GM12878 (cell line): ENCODE data around the gene ADRA2B. TPM values are rescaled to one million over a fixed set of nuclear protein-coding genes. Genes with fewer than 3 reads are reported as not detected.

Source experiments
- ATAC-seq: fragments of 200-7000 bp; cut with Tn5 transposase; 3 replicates; pipeline ENCODE4 v1.9.1; 2020; ENCODE audit warnings: mild to moderate bottlenecking, moderate library complexity
- BruUV-seq: library from RNA; stranded (reverse); fragments of 400-500 nt; replicated peaks from 2 replicates; lab custom pipeline; 2021; lab: Mats Ljungman, UMichigan
- CTCF ChIA-PET: fragments of 300-600 bp; sonication (Branson Sonifier 250); formaldehyde crosslinking; extraction: SDS; loops from one replicate; lab custom pipeline; 2021; ENCODE audit warnings: inconsistent platforms; lab: Yijun Ruan, JAX
- POLR2A ChIA-PET: fragments of 350-600 bp; formaldehyde crosslinking; extraction: SDS; loops from one replicate; lab custom pipeline; 2021; ENCODE audit warnings: inconsistent platforms; lab: Charles Lee
- RAD21 ChIA-PET: fragments of 300-600 bp; sonication (Branson Sonifier 250); formaldehyde crosslinking; loops from one replicate; lab custom pipeline; 2023; ENCODE audit warnings: antibody characterized with exemption; ENCODE audit not compliant: unreplicated experiment; lab: Charles Lee
- SMC1A ChIA-PET: fragments of 300-600 bp; sonication (Branson Sonifier 250); formaldehyde crosslinking; loops from one replicate; lab custom pipeline; 2023; ENCODE audit not compliant: unreplicated experiment, uncharacterized antibody; lab: Charles Lee
- DNase-seq: peaks from one replicate; pipeline ENCODE4 v3.0.0-alpha.2; 2011; ENCODE audit warnings: low read depth, low spot score
- FAIRE-seq: peaks from 3 replicates; lab custom pipeline; 2011; peaks lifted over from hg19 to GRCh38; lab: Jason Lieb, UNC
- H2AFZ ChIP-seq: 2 replicates; pipeline ENCODE4 v1.6.0; 2011; ENCODE audit warnings: low read depth, low read length, control low read depth; ENCODE audit not compliant: control insufficient read depth
- H3K27ac ChIP-seq: 2 replicates; pipeline ENCODE4 v1.5.1; 2011; ENCODE audit warnings: control low read depth; ENCODE audit not compliant: control insufficient read depth, insufficient read depth
- H3K27me3 ChIP-seq, 2 experiments: replicated peaks in 1 of 2; 2 replicates each; pipeline versions ENCODE4 v1.6.0 to v1.6.1; 2011; ENCODE audit warnings: low read length in 1 of 2; ENCODE audit not compliant: control insufficient read depth in 2 of 2, insufficient read depth in 2 of 2
- H3K36me3 ChIP-seq, 2 experiments: 2 replicates each; pipeline ENCODE4 v1.5.1; 2011; ENCODE audit warnings: low read length in 1 of 2; ENCODE audit not compliant: control insufficient read depth in 2 of 2, insufficient read depth in 2 of 2
- H3K4me1 ChIP-seq: 2 replicates; pipeline ENCODE4 v1.6.1; 2011; ENCODE audit warnings: mild to moderate bottlenecking, low read length, moderate library complexity, mixed read lengths; ENCODE audit not compliant: control insufficient read depth, insufficient read depth
- H3K4me2 ChIP-seq: 2 replicates; pipeline ENCODE4 v1.6.0; 2011; ENCODE audit warnings: control low read depth; ENCODE audit not compliant: control insufficient read depth, insufficient read depth
- H3K4me3 ChIP-seq: fragments of 200-600 bp; sonication (generic); 2 replicates; pipeline ENCODE4 v1.5.1; 2016
- H3K79me2 ChIP-seq: 2 replicates; pipeline ENCODE4 v1.6.0; 2011; ENCODE audit warnings: low read length; ENCODE audit not compliant: control insufficient read depth, insufficient read depth
- H3K9ac ChIP-seq: 2 replicates; pipeline ENCODE4 v1.8.0; 2011; ENCODE audit warnings: low read length, control low read depth, mixed read lengths; ENCODE audit not compliant: control insufficient read depth, insufficient read depth
- H3K9me3 ChIP-seq: replicated peaks from 3 replicates; pipeline ENCODE4 v1.5.1; 2011; ENCODE audit warnings: mild to moderate bottlenecking, low read length; ENCODE audit not compliant: control insufficient read depth, insufficient read depth
- H4K20me1 ChIP-seq: 2 replicates; pipeline ENCODE4 v1.6.0; 2011; ENCODE audit not compliant: control insufficient read depth, insufficient read depth
- CBFB ChIP-seq: IDR thresholded peaks from 2 replicates; pipeline ENCODE4 v1.6.1; 2016; ENCODE audit warnings: antibody characterized with exemption, low read depth
- EZH2 ChIP-seq: IDR thresholded peaks from 2 replicates; pipeline ENCODE4 v1.6.1; 2012; ENCODE audit warnings: low read depth, mild to moderate bottlenecking, control low read depth, inconsistent platforms, low read length, borderline replicate concordance; ENCODE audit not compliant: control insufficient read depth
- NFXL1 ChIP-seq: fragments of 450-650 bp; IDR thresholded peaks from 2 replicates; pipeline ENCODE4 v1.6.1; 2017; ENCODE audit warnings: antibody characterized with exemption, mild to moderate bottlenecking, borderline replicate concordance
- NR2C1 ChIP-seq: fragments of 450-650 bp; IDR thresholded peaks from 2 replicates; pipeline ENCODE4 v1.6.1; 2017; ENCODE audit warnings: antibody characterized with exemption, mild to moderate bottlenecking, moderate library complexity
- SIX5 ChIP-seq: IDR thresholded peaks from 2 replicates; pipeline ENCODE4 v1.6.1; 2011; ENCODE audit warnings: mild to moderate bottlenecking, low read depth, low read length, moderate library complexity; ENCODE audit not compliant: severe bottlenecking
- SPI1 ChIP-seq: IDR thresholded peaks from 2 replicates; pipeline ENCODE4 v1.6.1; 2011; ENCODE audit warnings: low read depth, mild to moderate bottlenecking, low read length, moderate library complexity, borderline replicate concordance; ENCODE audit not compliant: insufficient read depth
- ZNF622 ChIP-seq: fragments of 450-650 bp; IDR thresholded peaks from 2 replicates; pipeline ENCODE4 v1.6.1; 2017; ENCODE audit warnings: mild to moderate bottlenecking, inconsistent platforms
- ZNF687 ChIP-seq: fragments of 450-650 bp; IDR thresholded peaks from 2 replicates; pipeline ENCODE4 v1.6.1; 2017; ENCODE audit warnings: mild to moderate bottlenecking, moderate library complexity
- WGBS: methylation state at CpG from one replicate; pipeline ENCODE4 v1.1.6; 2016; ENCODE audit warnings: low lambda C conversion rate; ENCODE audit not compliant: insufficient replicate concordance, insufficient coverage; ENCODE audit errors: missing lambda C conversion rate; 5-methylcytosine and 5-hydroxymethylcytosine counted together
- in situ Hi-C: fragments of 300-500 bp; cut with MboI; formaldehyde crosslinking; loops from 9 replicates; pipeline ENCODE4 v1.14.3; 2018; ENCODE audit warnings: mixed read lengths
- intact Hi-C: fragments of 100-400 bp; cut with micrococcal nuclease; formaldehyde crosslinking; loops from one replicate; pipeline ENCODE4 v1.14.2; 2022; ENCODE audit not compliant: unreplicated experiment
- polyA plus RNA-seq, 11 experiments: library from polyadenylated mRNA; depleted of rRNA in 4 of 11; unstranded in 6 of 11; stranded (reverse) in 5 of 11; fragments of >200 nt; fragmentation: Nextera tagmentation in 4 of 11; fragmentation: Illumina TruSeq in 1 of 11; extraction: Ambion mirVana in 4 of 11; extraction: Trizol in 1 of 11; gene quantifications; 1 replicate in 1 of 11; 2 replicates in 10 of 11; pipeline versions ENCODE4 v1.2.1 to v1.2.3, GENCODE V29; 2011 to 2016; ENCODE audit warnings: inconsistent platforms in 2 of 11, missing spikeins in 2 of 11, low read depth in 1 of 11
- total RNA-seq, 4 experiments: library from RNA; depleted of rRNA in 3 of 4; stranded (reverse); fragments of >200 nt in 3 of 4; fragmentation: Illumina TruSeq in 1 of 4; extraction: Trizol in 1 of 4; gene quantifications; 2 replicates each; pipeline versions ENCODE4 v1.2.1 to v1.2.3, GENCODE V29; 2013 to 2021

ADRA2B gene
- total and polyA plus RNA-seq, 10 of the 15 experiments (the other 5 are each of a cell fraction or from before 2014, with no cell fraction given) = 0.01 to 0.10 (median 0.04) TPM; not detected in 6

- 15% methylated on average over 12 of the region's 12 CpGs for WGBS
- Histone ChIP-seq H3K9me3 (peaks cover 1% of the 10 kb centered on the region; the same call in 1 of the 3 replicates), H3K36me3 (no peaks in the 10 kb centered on the region), H4K20me1 (no peaks in the 10 kb centered on the region), H3K27me3 (no peaks in the 10 kb centered on the region), H3K27ac (no peak overlapping the region), H3K4me3 (no peak overlapping the region), H3K79me2 (no peaks in the 10 kb centered on the region), H3K4me2 (no peak overlapping the region), H2AFZ (no peak overlapping the region), H3K9ac (no peak overlapping the region), H3K4me1 (no peaks in the 10 kb centered on the region)
- ChIA-PET CTCF (interaction anchor here (0.8 to 1.0 kb wide), 3 partner anchors 17 to 107 kb away, joined by 3 to 6 read pairs (median 3); no protein-coding TSS in a partner anchor), SMC1A (interaction anchor here (0.5 kb wide), 1 partner anchor 266 kb away, joined by 3 read pairs; no protein-coding TSS in a partner anchor), RAD21 (no interaction called here), POLR2A (no interaction called here)
- BruUV-seq = no TSS peak
- intact Hi-C loops = no loop called here
- ATAC-seq = peak; percentile 17
- no peak for DNase-seq
- no peak for FAIRE-seq
- in situ Hi-C loops = no loop called here
- TF ChIP-seq SIX5 (no peak), SPI1 (0 out of 2 replicates have a peak, but pooled peaks have one; percentile 22)
Observed at GRCh38 chr2:96099861-96100798, 16.2 kb downstream of the ADRA2B start.

GRCh38 chr2:96098900-96099590, 17.3 kb downstream of the ADRA2B start:
- ChIA-PET POLR2A (no interaction called here), SMC1A (no interaction called here), CTCF (interaction anchor here (0.8 to 1.8 kb wide), 3 partner anchors 40 to 76 kb away, joined by 3 to 5 read pairs (median 3); partner anchors contain the start of gene ASTL), RAD21 (interaction anchor here (0.9 kb wide), 1 partner anchor 75 kb away, joined by 3 read pairs; no protein-coding TSS in a partner anchor)
- H4K20me1 ChIP-seq = no peaks in the 10 kb centered on the region
- in situ Hi-C loops (no loop called here), intact Hi-C loops (no loop called here)
- H3K9ac ChIP-seq = no peak overlapping the region
- H3K9me3 ChIP-seq = no peaks in the 10 kb centered on the region
- H3K4me1 ChIP-seq = no peaks in the 10 kb centered on the region
- FAIRE-seq (no peak), DNase-seq (no peak), ATAC-seq (no peak)
- no peaks in the 10 kb centered on the region for H3K27me3 ChIP-seq
- 44% methylated on average over 11 of the region's 11 CpGs for WGBS
- H3K79me2 ChIP-seq = no peaks in the 10 kb centered on the region
- no peak overlapping the region for H3K4me3 ChIP-seq
- no peak overlapping the region for H3K27ac ChIP-seq
- H3K36me3 ChIP-seq = no peaks in the 10 kb centered on the region
- H3K4me2 ChIP-seq = no peak overlapping the region
- BruUV-seq = no TSS peak
- no peak overlapping the region for H2AFZ ChIP-seq
- TF ChIP-seq NR2C1 (no peak), NFXL1 (no peak), EZH2 (no peak), ZNF622 (no peak), ZNF687 (no peak), CBFB (no peak)
